HepG2 (cell line): ENCODE results near the gene RNASE13. TPM values are rescaled to one million over a fixed set of nuclear protein-coding genes. Genes with fewer than 3 reads are reported as not detected.

Source experiments
- ATAC-seq: fragments of 200-7000 bp; cut with Tn5 transposase; 3 replicates; pipeline ENCODE4 v1.9.1; 2020; ENCODE audit warnings: mild to moderate bottlenecking, moderate library complexity
- BruUV-seq: library from RNA; stranded (reverse); fragments of 400-500 nt; replicated peaks from 2 replicates; lab custom pipeline; 2021; lab: Mats Ljungman, UMichigan
- CTCF ChIA-PET: fragments of 300-600 bp; formaldehyde crosslinking; extraction: SDS; loops from one replicate; lab custom pipeline; 2021; ENCODE audit warnings: low total read pairs, inconsistent platforms, low intra/inter-chr PET ratio; lab: Yijun Ruan, JAX
- POLR2A ChIA-PET: fragments of 350-600 bp; sonication (Branson Sonifier 250); formaldehyde crosslinking; loops from one replicate; lab custom pipeline; 2020; ENCODE audit warnings: antibody characterized with exemption, inconsistent platforms; lab: Yijun Ruan, JAX
- DNase-seq: peaks from one replicate; pipeline ENCODE4 v3.0.0-alpha.2; 2015; ENCODE audit warnings: low spot score
- FAIRE-seq: peaks from 3 replicates; lab custom pipeline; 2011; peaks lifted over from hg19 to GRCh38; lab: Jason Lieb, UNC
- H2AFZ ChIP-seq: one replicate; pipeline ENCODE4 v1.6.1; 2011; ENCODE audit warnings: low read length, inconsistent platforms
- H3K27ac ChIP-seq: fragments of 300-600 bp; 3 replicates; pipeline ENCODE4 v1.8.0; 2011; ENCODE audit warnings: mixed run types, mild to moderate bottlenecking, mixed read lengths, low read length, inconsistent platforms; ENCODE audit not compliant: insufficient read depth; ENCODE audit errors: extremely low read length
- H3K27me3 ChIP-seq, 2 experiments: fragments of 200-600 bp in 1 of 2; 2 replicates in 1 of 2; 3 replicates in 1 of 2; pipeline versions ENCODE4 v1.6.0 to v1.8.0; 2011; ENCODE audit warnings: low read length in 2 of 2, mild to moderate bottlenecking in 2 of 2, moderate library complexity in 2 of 2, inconsistent platforms in 1 of 2; ENCODE audit not compliant: insufficient read depth in 2 of 2, control insufficient read depth in 1 of 2
- H3K36me3 ChIP-seq, 2 experiments: fragments of 200-600 bp in 1 of 2; replicated peaks in 1 of 2; 2 replicates in 1 of 2; 3 replicates in 1 of 2; pipeline versions ENCODE4 v1.5.1 to v1.8.0; 2011; ENCODE audit warnings: low read length in 2 of 2, inconsistent platforms in 1 of 2; ENCODE audit not compliant: insufficient read depth in 2 of 2, control insufficient read depth in 1 of 2
- H3K4me1 ChIP-seq: 2 replicates; pipeline ENCODE4 v1.5.1; 2012; ENCODE audit warnings: low read length, inconsistent platforms; ENCODE audit not compliant: insufficient read depth
- H3K4me2 ChIP-seq: 2 replicates; pipeline ENCODE4 v1.6.0; 2011; ENCODE audit warnings: low read depth, low read length, inconsistent platforms
- H3K4me3 ChIP-seq, 3 experiments: fragments of 200-600 bp in 1 of 3; sonication (generic), shearing (Covaris generic) in 1 of 3; replicated peaks in 1 of 3; 2 replicates each; pipeline ENCODE4 v1.5.1; 2011 to 2016; ENCODE audit warnings: low read length in 3 of 3, inconsistent platforms in 2 of 3, low read depth in 2 of 3, mild to moderate bottlenecking in 2 of 3, control low read depth in 1 of 3, mixed read lengths in 1 of 3; ENCODE audit not compliant: insufficient read depth in 1 of 3
- H3K79me2 ChIP-seq: one replicate; pipeline ENCODE4 v1.6.1; 2011; ENCODE audit warnings: low read length, inconsistent platforms; ENCODE audit not compliant: insufficient read depth
- H3K9ac ChIP-seq: 2 replicates; pipeline ENCODE4 v1.6.0; 2011; ENCODE audit warnings: mild to moderate bottlenecking, low read depth, low read length, inconsistent platforms; ENCODE audit not compliant: insufficient read depth
- H3K9me3 ChIP-seq: 2 replicates; pipeline ENCODE4 v1.5.1; 2012; ENCODE audit warnings: mild to moderate bottlenecking, low read length
- H4K20me1 ChIP-seq: 2 replicates; pipeline ENCODE4 v1.6.0; 2011; ENCODE audit warnings: inconsistent platforms, mild to moderate bottlenecking, low read length, moderate library complexity; ENCODE audit not compliant: insufficient read depth
- ADNP ChIP-seq: sonication (generic); formaldehyde crosslinking; IDR thresholded peaks from 2 replicates; pipeline ENCODE4 v1.4.0; 2020; ENCODE audit warnings: missing genetic modification reagents
- CEBPG ChIP-seq: IDR thresholded peaks from 2 replicates; pipeline ENCODE4 v1.6.1; 2016
- HMG20A ChIP-seq: IDR thresholded peaks from 2 replicates; pipeline ENCODE4 v1.6.1; 2016; ENCODE audit warnings: borderline replicate concordance
- NFKB2 ChIP-seq: sonication (generic); formaldehyde crosslinking; IDR thresholded peaks from 2 replicates; pipeline ENCODE4 v1.4.0; 2020; ENCODE audit warnings: missing genetic modification reagents, borderline replicate concordance
- NPAS2 ChIP-seq: sonication (generic); formaldehyde crosslinking; IDR thresholded peaks from 2 replicates; pipeline ENCODE4 v1.8.0; 2022; ENCODE audit warnings: mild to moderate bottlenecking, missing genetic modification reagents, borderline replicate concordance
- POLR2G ChIP-seq: fragments of 200-400 bp; formaldehyde crosslinking; IDR thresholded peaks from 2 replicates; pipeline ENCODE4 v1.6.1; 2018; ENCODE audit warnings: mild to moderate bottlenecking, low read depth, low read length, moderate library complexity
- XRCC5 ChIP-seq: fragments of 200-400 bp; formaldehyde crosslinking; optimal IDR thresholded peaks from 2 replicates; pipeline ENCODE3; 2017; ENCODE audit warnings: mild to moderate bottlenecking, low read length
- YEATS2 ChIP-seq: sonication (generic); formaldehyde crosslinking; IDR thresholded peaks from 2 replicates; pipeline ENCODE4 v1.4.0; 2020; ENCODE audit warnings: missing genetic modification reagents, borderline replicate concordance
- ZEB1 ChIP-seq: IDR thresholded peaks from 2 replicates; pipeline ENCODE4 v1.6.1; 2012; ENCODE audit warnings: mild to moderate bottlenecking, low read depth, inconsistent platforms; ENCODE audit not compliant: insufficient replicate concordance
- ZFP82 ChIP-seq: sonication (generic); formaldehyde crosslinking; IDR thresholded peaks from 2 replicates; pipeline ENCODE4 v1.5.1; 2020; ENCODE audit warnings: mild to moderate bottlenecking, missing genetic modification reagents, borderline replicate concordance
- ZNF138 ChIP-seq: sonication (generic); formaldehyde crosslinking; IDR thresholded peaks from 2 replicates; pipeline ENCODE4 v1.5.0; 2020; ENCODE audit warnings: mild to moderate bottlenecking, low read depth, missing genetic modification reagents
- ZNF672 ChIP-seq: sonication (generic); formaldehyde crosslinking; IDR thresholded peaks from 2 replicates; pipeline ENCODE4 v1.8.1; 2022; ENCODE audit warnings: missing genetic modification reagents
- WGBS: methylation state at CpG from one replicate; pipeline ENCODE4 v1.1.6; 2017; ENCODE audit warnings: low lambda C conversion rate; 5-methylcytosine and 5-hydroxymethylcytosine counted together
- in situ Hi-C: cut with HindIII; loops from 2 replicates; pipeline ENCODE4 v1.10.0; 2017; ENCODE audit warnings: low pct_unique_long_range_greater_than_20kb; ENCODE audit not compliant: extremely low pct_ligation_motif_present
- intact Hi-C: fragments of 100-400 bp; cut with micrococcal nuclease; formaldehyde crosslinking; loops from one replicate; pipeline ENCODE4 v1.10.0; 2022; ENCODE audit not compliant: unreplicated experiment
- polyA plus RNA-seq, 8 experiments: library from polyadenylated mRNA; depleted of rRNA in 3 of 8; stranded (reverse) in 7 of 8; unstranded in 1 of 8; fragments of >200 nt; fragmentation: Illumina TruSeq in 4 of 8; extraction: Trizol in 4 of 8; gene quantifications; 2 replicates each; pipeline versions ENCODE4 v1.2.1 to v1.2.3, GENCODE V29; 2011 to 2016; ENCODE audit warnings: low read depth in 4 of 8, missing spikeins in 1 of 8, mixed read lengths in 1 of 8; ENCODE audit not compliant: insufficient read depth in 1 of 8
- total RNA-seq, 5 experiments: library from RNA; depleted of rRNA; stranded (reverse); fragments of >200 nt; fragmentation: Illumina TruSeq; extraction: Trizol; gene quantifications; 2 replicates each; pipeline ENCODE4 v1.2.3, GENCODE V29; 2016; ENCODE audit warnings: low read depth in 1 of 5
- TF ChIP-seq, protein P1 (sequence below): sonication (generic); formaldehyde crosslinking; IDR thresholded peaks from 2 replicates; pipeline ENCODE4 v1.4.0; 2020; ENCODE audit warnings: missing genetic modification reagents
- TF ChIP-seq, protein P2 (sequence below): IDR thresholded peaks from 2 replicates; pipeline ENCODE4 v1.6.1; 2016
- TF ChIP-seq, protein P3 (sequence below), 2 experiments: sonication (generic) in 1 of 2; formaldehyde crosslinking in 1 of 2; IDR thresholded peaks; 2 replicates each; pipeline versions ENCODE4 v1.6.1 to v1.9.0; 2014 to 2022; ENCODE audit warnings: antibody characterized with exemption in 1 of 2, borderline replicate concordance in 1 of 2, inconsistent platforms in 1 of 2, low read depth in 1 of 2, missing genetic modification reagents in 1 of 2
- TF ChIP-seq, protein P4 (sequence below): sonication (generic); formaldehyde crosslinking; conservative IDR thresholded peaks from 2 replicates; pipeline ENCODE4 v1.4.0; 2020; ENCODE audit warnings: missing genetic modification reagents

RNASE13 gene
- total and polyA plus RNA-seq, 2 of the 13 experiments (the other 11 are each of a cell fraction or from before 2014, with no cell fraction given): 1.0 TPM; not detected in 1

DNA sequence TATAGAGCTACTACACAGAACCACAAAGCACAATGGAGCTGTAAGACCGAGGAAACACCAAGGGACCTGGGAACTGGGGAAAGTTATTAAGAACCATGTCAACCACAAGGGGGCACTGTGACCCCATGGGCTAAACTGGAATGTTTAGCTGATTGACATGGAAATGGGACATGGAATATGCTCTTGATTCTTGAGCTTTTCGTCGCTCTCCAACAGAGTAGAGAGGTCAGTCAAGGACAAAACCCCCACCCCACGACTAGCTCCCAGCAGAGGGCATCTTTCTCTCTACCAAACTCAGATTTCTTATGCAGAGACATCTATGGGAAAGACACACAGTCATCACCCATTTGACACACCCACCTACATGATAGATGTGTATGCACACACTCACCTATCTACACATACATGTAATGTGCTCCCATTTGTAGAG, 19.8 kb downstream of the RNASE13 start:
- H3K27me3 ChIP-seq: peaks cover 0 to 3% of the 10 kb centered on the region in 2 experiments; a peak in 1 of 5 replicates
- in situ Hi-C loops (loop anchor here (5.0 kb wide), 1 partner anchor 88 kb away; the partner anchor contains the start of gene TMEM253), intact Hi-C loops (loop anchor here (1.0 kb wide), 5 partner anchors 26 to 90 kb away; partner anchors contain the start of gene ARHGEF40)
- H4K20me1 ChIP-seq: no peaks in the 10 kb centered on the region
- H3K4me1 ChIP-seq: peaks cover 36% of the 10 kb centered on the region
- no peak overlapping the region for H3K4me3 ChIP-seq
- ATAC-seq (peak; percentile 90), DNase-seq (peak; percentile 94), FAIRE-seq (peak; percentile 98)
- H3K36me3 ChIP-seq: peaks cover 19 to 30% of the 10 kb centered on the region in 2 experiments; a peak in 4 of 5 replicates
- CTCF ChIA-PET: interaction anchor here (0.8 to 7.1 kb wide), 13 partner anchors 9 to 122 kb away, joined by 3 to 174 read pairs (median 8); partner anchors contain the start of genes ARHGEF40, NDRG2 and RNASE8
- no peaks in the 10 kb centered on the region for H3K9me3 ChIP-seq
- no peak overlapping the region for H3K27ac ChIP-seq
- H3K9ac ChIP-seq: no peak overlapping the region
- H3K4me2 ChIP-seq: no peak overlapping the region
- POLR2A ChIA-PET: interaction anchor here (0.9 to 8.0 kb wide), 26 partner anchors 9 to 92 kb away, joined by 3 to 112 read pairs (median 8); partner anchors contain the start of genes ARHGEF40 and NDRG2
- H2AFZ ChIP-seq: no peak overlapping the region
- no TSS peak for BruUV-seq
- 2% methylated on average over 4 of the region's 4 CpGs for WGBS
- no peaks in the 10 kb centered on the region for H3K79me2 ChIP-seq
- TF ChIP-seq NPAS2 (CRISPR knock-in tag) (no peak), CEBPG (no peak), ZNF138 (no peak), YEATS2 (peak; percentile 60; the same call in 1 of the 2 replicates), ZFP82 (CRISPR knock-in tag) (no peak), ZEB1 (no peak), POLR2G (no peak), ZNF672 (CRISPR knock-in tag) (no peak), HMG20A (CRISPR knock-in tag) (no peak), XRCC5 (no peak), NFKB2 (CRISPR knock-in tag) (no peak), ADNP (CRISPR knock-in tag) (no peak)
- TF ChIP-seq, protein P1, sequence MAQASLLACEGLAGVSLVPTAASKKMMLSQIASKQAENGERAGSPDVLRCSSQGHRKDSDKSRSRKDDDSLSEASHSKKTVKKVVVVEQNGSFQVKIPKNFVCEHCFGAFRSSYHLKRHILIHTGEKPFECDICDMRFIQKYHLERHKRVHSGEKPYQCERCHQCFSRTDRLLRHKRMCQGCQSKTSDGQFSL: no peak; the same call in 1 of the 2 replicates
- TF ChIP-seq, protein P2, sequence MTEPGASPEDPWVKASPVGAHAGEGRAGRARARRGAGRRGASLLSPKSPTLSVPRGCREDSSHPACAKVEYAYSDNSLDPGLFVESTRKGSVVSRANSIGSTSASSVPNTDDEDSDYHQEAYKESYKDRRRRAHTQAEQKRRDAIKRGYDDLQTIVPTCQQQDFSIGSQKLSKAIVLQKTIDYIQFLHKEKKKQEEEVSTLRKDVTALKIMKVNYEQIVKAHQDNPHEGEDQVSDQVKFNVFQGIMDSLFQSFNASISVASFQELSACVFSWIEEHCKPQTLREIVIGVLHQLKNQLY: no peak
- TF ChIP-seq, protein P3, sequence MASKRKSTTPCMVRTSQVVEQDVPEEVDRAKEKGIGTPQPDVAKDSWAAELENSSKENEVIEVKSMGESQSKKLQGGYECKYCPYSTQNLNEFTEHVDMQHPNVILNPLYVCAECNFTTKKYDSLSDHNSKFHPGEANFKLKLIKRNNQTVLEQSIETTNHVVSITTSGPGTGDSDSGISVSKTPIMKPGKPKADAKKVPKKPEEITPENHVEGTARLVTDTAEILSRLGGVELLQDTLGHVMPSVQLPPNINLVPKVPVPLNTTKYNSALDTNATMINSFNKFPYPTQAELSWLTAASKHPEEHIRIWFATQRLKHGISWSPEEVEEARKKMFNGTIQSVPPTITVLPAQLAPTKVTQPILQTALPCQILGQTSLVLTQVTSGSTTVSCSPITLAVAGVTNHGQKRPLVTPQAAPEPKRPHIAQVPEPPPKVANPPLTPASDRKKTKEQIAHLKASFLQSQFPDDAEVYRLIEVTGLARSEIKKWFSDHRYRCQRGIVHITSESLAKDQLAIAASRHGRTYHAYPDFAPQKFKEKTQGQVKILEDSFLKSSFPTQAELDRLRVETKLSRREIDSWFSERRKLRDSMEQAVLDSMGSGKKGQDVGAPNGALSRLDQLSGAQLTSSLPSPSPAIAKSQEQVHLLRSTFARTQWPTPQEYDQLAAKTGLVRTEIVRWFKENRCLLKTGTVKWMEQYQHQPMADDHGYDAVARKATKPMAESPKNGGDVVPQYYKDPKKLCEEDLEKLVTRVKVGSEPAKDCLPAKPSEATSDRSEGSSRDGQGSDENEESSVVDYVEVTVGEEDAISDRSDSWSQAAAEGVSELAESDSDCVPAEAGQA (IDR thresholded peaks at IDR 0.05; ENCODE audit: low read depth): no peak
- TF ChIP-seq, protein P3 (CRISPR knock-in tag; IDR thresholded peaks at IDR 0.05; ENCODE audit: borderline replicate concordance): no peak
- TF ChIP-seq, protein P4, sequence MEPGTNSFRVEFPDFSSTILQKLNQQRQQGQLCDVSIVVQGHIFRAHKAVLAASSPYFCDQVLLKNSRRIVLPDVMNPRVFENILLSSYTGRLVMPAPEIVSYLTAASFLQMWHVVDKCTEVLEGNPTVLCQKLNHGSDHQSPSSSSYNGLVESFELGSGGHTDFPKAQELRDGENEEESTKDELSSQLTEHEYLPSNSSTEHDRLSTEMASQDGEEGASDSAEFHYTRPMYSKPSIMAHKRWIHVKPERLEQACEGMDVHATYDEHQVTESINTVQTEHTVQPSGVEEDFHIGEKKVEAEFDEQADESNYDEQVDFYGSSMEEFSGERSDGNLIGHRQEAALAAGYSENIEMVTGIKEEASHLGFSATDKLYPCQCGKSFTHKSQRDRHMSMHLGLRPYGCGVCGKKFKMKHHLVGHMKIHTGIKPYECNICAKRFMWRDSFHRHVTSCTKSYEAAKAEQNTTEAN (CRISPR knock-in tag): no peak
